OCI-LY7 (cell line): ENCODE results near the gene RIPK4.

Experiments used
- EZH2phosphoT487 ChIP-seq: fragments of 200-600 bp; sonication (generic); IDR thresholded peaks from 2 replicates; pipeline ENCODE4 v1.6.1; 2018; ENCODE audit warnings: low read depth, borderline replicate concordance, mild to moderate bottlenecking, mixed run types, antibody characterized with exemption, low read length, moderate library complexity, mixed read lengths
- TF ChIP-seq, protein P1 (sequence below): fragments of 200-600 bp; sonication (generic); conservative IDR thresholded peaks from 2 replicates; pipeline ENCODE4 v1.5.1; 2014; ENCODE audit warnings: mild to moderate bottlenecking, antibody characterized with exemption, low read length, moderate library complexity, mixed read lengths

DNA sequence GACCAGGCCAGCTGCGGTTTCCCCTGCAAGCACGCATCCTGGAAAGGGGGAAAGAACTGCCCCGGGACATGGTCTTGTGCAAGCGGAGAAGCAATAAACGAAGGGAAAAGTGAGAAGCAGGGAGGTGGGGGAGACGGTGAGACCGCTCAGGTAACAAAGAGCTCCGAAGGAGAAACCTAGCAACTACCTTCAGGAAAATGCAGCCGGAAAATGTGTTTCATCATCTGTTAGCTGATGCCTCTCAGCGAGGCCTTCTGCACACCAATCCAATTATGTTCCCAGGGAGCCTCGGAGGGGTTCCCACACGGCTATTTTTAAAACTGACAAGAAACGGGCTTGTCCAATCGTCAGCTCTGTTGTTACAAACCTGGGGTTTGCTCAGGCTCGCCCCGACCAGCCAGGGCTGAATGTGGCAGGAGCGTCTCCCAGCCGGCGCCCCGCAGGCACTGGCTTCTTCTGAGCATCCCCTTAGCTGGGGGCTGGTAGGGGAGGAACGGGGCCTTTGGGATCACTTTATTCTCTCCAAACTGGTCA lies 3.4 kb downstream of the RIPK4 start:
- TF ChIP-seq, protein P1, sequence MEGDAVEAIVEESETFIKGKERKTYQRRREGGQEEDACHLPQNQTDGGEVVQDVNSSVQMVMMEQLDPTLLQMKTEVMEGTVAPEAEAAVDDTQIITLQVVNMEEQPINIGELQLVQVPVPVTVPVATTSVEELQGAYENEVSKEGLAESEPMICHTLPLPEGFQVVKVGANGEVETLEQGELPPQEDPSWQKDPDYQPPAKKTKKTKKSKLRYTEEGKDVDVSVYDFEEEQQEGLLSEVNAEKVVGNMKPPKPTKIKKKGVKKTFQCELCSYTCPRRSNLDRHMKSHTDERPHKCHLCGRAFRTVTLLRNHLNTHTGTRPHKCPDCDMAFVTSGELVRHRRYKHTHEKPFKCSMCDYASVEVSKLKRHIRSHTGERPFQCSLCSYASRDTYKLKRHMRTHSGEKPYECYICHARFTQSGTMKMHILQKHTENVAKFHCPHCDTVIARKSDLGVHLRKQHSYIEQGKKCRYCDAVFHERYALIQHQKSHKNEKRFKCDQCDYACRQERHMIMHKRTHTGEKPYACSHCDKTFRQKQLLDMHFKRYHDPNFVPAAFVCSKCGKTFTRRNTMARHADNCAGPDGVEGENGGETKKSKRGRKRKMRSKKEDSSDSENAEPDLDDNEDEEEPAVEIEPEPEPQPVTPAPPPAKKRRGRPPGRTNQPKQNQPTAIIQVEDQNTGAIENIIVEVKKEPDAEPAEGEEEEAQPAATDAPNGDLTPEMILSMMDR: no peak
- no peak for TF ChIP-seq EZH2phosphoT487
